Amniotic epithelial cell (primary cell): ENCODE measurements around the gene HRH3.

Experiments used
- DNase-seq: peaks from one replicate; pipeline ENCODE4 v3.0.0-alpha.2; 2010; ENCODE audit warnings: low read depth

The HRH3 gene

DNA sequence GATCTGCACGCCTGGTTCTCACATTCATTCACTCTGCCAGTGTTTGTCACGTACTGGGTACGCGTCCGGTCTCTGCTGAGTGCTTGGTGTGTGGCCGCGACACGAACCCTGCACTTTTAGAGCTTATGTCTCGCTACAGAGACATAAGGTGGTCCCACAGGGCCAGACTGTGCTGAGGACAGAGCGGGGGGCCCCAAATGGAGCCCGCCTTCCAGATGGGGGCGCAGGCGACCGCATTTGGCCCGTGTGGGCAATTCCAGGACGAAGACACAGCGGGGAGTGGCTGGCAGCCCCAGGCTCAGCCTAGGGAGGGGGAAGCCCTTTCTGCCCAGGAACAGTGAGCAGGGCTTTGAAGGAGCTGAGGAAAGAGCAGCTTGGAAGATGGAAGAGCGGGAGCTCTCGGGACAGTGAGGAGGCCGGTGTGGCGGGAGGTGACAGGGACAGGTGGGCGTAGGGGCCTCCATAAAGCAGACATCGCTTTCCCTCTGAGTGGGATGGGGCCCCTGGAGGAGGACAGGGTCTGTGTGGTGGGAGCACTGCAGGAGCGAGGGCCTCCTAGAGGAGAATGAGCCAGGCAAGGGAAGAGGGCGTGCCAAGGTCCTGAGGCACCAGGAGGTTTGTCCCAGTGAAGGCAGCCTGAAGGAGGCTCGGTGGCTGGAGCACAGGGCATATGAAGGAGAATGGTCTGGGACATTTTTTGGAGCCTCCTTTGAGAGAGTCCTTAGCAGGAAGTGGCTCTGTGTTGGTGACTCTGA lies 45.0 kb downstream of the HRH3 start:
- no peak for DNase-seq

DNA sequence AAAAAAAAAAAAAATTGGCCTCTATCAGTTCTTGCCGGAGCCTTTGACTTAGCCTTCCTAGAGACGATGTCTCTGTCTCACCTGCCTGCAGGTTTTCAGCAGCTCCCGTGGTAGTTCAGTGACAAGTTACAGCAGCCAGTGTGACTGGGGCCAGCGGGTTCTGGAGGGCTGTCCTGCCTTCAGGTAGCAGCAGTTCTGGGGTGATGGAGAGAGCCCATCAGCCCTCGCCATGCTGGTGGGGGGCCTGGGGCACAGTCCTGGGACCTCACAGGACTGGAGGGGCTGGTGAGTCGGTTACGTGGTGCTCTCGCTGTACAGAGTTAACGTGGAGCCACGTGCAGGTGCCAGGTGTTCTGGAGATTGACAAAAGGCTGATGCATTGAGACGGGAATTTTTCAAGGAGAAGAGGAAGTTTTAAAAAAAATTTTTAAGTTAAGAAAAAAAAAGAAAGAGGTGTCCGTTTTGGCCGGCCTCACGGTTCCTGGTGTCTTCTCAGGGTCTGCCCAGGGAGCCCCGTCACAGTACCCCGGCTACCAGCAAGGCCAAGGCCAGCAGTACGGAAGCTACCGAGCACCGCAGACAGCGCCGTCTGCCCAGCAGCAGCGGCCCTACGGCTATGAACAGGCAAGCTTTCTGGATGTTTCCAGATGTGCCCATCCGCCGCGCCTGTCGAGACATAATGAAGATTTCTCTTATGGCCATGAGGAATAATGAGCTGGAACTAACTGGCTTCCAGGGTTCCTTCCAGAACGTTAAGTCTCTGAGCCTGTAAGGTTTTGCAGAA lies 45.9 kb downstream of the HRH3 start:
- DNase-seq = no peak

DNA sequence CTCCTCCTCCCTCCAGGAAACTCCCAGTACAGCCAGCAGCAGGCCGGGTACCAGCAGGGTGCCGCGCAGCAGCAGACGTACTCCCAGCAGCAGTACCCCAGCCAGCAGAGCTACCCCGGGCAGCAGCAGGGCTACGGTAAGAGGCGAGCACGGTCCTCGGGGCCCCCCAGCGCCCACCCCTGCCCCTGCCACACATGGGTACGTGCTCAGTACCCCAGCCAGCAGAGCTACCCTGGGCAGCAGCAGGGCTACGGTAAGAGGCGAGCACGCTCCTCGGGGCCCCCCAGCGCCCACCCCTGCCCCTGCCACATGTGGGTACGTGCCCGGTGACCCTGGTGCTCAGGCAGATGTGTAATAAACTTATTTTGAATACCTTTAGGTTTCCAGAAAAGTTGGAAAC lies 47.4 kb downstream of the HRH3 start:
- no peak for DNase-seq

DNA sequence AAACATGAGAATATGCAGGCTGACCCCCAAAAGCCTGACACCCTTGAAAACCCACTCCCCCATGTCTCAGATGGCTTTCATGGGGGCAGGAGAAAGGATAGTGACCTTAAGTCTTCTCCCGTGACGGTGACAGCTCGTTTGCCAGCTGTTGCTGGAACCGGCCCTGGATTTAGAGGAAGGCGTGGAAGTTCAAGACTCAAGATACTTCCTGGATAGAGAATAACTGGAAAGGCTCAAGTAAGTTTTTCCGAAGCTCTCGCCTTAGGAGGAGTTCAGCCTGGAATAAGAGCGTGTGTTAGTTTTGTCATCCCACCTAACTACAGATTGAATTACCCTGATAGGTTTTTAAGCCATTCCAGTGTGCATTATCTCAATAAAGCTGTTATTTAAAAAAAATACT lies 48.8 kb downstream of the HRH3 start:
- no peak for DNase-seq

GRCh38 chr20:62170536-62170935 lies 49.5 kb downstream of the HRH3 start:
- no peak for DNase-seq

- DNase-seq = no peak
These were observed 51.1 kb downstream of the HRH3 start for GRCh38 chr20:62168890-62169435.

DNA sequence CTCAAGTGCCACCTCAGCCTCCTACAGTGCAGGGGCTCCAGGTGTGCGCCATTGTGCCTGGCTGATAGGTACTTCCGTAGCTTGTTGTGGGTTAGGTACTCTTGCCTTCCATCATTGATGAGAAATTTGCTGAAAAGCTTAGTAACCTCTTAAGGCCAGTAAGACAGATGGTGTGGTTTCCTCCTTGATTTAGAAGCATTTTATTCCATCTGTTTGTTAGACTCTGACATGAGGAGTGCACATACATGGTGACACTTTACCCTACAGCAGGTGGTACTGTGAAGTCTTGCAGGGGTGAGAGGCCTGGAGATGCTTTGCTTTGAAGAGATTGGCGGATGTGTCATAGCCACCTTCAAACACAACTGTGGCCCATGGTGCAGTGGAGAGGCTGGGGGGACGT lies 52.0 kb downstream of the HRH3 start:
- no peak for DNase-seq

- no peak for DNase-seq
These were observed 52.6 kb downstream of the HRH3 start for GRCh38 chr20:62167474-62167873.

- peak; percentile 55 for DNase-seq
These were observed 54.2 kb downstream of the HRH3 start for GRCh38 chr20:62165762-62166399.
